Bronchial epithelial cell (primary cell): Measurements from ENCODE around the gene COX19. TPM values are rescaled to one million over a fixed set of nuclear protein-coding genes. Genes with fewer than 3 reads are reported as not detected.

Source experiments
- DNase-seq: peaks from one replicate; pipeline ENCODE4 v3.0.0-alpha.2; 2010; ENCODE audit warnings: low read depth
- FAIRE-seq: peaks from 2 replicates; lab custom pipeline; 2011; peaks lifted over from hg19 to GRCh38; lab: Jason Lieb, UNC
- H3K27me3 ChIP-seq: 2 replicates; pipeline ENCODE4 v1.5.1; 2011; ENCODE audit warnings: low read length; ENCODE audit not compliant: control insufficient read depth, insufficient read depth
- H3K36me3 ChIP-seq: 2 replicates; pipeline ENCODE4 v1.5.1; 2011; ENCODE audit warnings: low read length; ENCODE audit not compliant: control insufficient read depth, insufficient read depth
- H3K4me3 ChIP-seq: 2 replicates; pipeline ENCODE4 v1.5.1; 2011; ENCODE audit warnings: mild to moderate bottlenecking, low read depth, low read length, control low read depth
- CTCF ChIP-seq: IDR thresholded peaks from 2 replicates; pipeline ENCODE4 v1.5.1; 2011; ENCODE audit warnings: mild to moderate bottlenecking, moderate library complexity, low read length, control low read depth, inconsistent platforms; ENCODE audit not compliant: insufficient read depth, severe bottlenecking
- total RNA-seq: library from RNA; depleted of rRNA; stranded (reverse); fragments of >200 nt; gene quantifications from 2 replicates; pipeline ENCODE4 v1.2.1, GENCODE V29; 2014

The COX19 gene
- total RNA-seq, 1 donor from 2014 or later = 12.9 TPM

DNA sequence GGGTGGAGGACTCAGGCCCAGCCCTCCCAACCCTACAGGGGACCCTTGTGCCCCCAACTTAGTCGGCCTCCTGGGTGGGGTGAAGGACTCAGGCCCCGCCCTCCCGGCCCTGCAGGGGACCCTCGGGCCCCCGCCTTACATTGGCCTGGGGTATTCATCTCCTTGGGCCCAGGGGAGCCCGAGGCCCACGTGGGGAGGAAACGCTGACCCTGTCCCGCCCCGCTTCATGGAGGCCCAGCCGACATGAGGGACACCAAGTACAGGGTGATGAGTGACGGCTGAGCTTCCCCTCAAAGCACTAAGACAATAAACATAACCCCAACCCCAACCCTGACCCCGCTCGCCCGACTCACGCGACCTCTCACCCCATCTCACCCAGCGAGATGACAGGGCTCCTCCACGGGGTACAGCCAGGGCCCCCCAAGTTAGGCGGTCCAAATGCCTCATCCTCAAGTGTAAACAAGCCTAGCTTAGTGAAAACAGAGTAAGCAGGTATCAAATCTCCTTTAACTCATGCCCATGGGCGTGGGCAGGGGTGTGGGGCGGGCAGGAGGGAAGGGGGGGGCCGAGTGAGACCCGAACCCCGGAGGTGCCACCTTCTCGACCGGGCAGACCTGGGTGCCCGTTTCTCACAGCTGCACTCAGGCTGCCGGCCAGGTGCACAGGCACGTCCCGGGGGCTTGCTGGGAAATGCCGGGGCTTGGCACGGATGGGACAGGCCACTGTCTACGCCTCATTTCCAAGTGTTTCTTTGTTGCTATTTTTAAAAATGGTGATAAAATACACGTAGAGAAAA is 15.8 kb upstream of the COX19 start:
- DNase-seq (no peak), FAIRE-seq (no peak)
- Histone ChIP-seq H3K36me3 (no peaks in the 10 kb centered on the region), H3K4me3 (no peak overlapping the region), H3K27me3 (no peaks in the 10 kb centered on the region)
- no peak for TF ChIP-seq CTCF

GRCh38 chr7:990352-990932 is 15.1 kb upstream of the COX19 start:
- Histone ChIP-seq H3K36me3 (no peaks in the 10 kb centered on the region), H3K4me3 (no peak overlapping the region), H3K27me3 (no peaks in the 10 kb centered on the region)
- no peak for DNase-seq
- TF ChIP-seq CTCF = no peak
- no peak for FAIRE-seq

DNA sequence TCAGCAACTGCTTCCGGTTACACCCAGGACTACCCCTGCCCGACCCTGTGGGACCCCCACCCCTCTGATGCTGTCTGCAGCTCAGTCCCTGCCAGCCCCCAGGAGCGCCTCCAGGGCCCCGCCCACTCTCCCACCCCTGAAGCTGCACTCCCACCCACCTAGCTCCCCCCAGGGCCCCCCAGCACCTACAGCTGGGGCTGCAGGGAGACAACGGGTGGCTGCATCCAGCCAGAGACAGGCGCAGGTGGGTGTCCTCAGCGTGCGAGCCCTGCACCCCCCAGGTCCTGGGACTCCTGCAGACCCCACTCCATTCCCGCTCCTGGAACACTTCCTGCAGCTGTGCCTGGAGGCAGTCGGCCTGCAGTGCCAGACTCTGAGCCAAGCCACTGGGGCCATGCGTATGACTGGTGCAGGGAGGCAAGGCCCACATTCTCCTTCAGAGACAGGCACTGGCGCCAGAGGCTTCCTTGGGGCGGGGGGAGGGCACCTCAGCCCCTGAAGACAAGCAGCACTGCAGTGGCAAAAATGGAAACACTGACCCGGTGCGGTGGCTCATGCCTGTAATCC is 13.7 kb upstream of the COX19 start:
- TF ChIP-seq CTCF = no peak
- H3K27me3 ChIP-seq = no peaks in the 10 kb centered on the region
- H3K36me3 ChIP-seq = no peaks in the 10 kb centered on the region
- no peak for DNase-seq
- FAIRE-seq = no peak
- H3K4me3 ChIP-seq = no peak overlapping the region

DNA sequence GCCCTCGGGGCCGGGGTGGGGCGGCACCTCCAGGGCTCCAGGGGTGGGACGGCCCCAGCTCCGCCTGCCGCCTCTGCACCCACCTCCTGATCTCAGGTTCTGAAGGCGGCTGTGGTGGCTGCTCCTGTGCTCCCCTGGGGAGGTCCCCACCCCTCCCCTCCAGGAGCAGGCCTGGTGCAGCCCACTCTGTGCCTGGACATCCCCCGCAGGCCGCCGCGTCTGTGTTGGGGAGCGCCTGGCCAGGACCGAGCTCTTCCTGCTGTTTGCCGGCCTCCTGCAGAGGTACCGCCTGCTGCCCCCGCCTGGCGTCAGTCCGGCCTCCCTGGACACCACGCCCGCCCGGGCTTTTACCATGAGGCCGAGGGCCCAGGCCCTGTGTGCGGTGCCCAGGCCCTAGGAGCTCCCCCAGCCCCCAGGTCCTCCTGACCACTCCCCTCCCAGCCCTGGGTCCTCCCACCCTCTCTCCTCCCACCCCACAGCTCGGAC is 13.1 kb upstream of the COX19 start:
- DNase-seq (no peak), FAIRE-seq (no peak)
- Histone ChIP-seq H3K4me3 (no peak overlapping the region), H3K27me3 (no peaks in the 10 kb centered on the region), H3K36me3 (no peaks in the 10 kb centered on the region)
- TF ChIP-seq CTCF = no peak

DNA sequence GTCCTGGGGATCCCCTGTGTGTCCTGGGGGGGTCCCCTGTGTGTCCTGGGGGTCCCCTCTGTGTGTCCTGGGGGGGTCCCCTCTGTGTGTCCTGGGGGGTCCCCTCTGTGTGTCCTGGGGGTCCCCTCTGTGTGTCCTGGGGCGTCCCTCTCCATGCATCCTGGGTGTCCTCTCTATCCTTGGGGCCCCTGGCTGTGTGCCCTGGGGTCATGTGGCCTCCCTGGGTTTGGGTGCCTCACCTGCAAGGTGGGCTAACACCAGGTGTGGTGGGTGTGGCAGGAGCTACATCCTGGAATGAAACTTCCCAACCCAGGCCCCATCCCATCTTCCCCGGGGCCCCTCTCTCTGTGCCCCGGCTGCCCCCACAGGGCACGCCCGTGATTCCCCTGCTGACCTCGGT is 12.6 kb upstream of the COX19 start:
- Histone ChIP-seq H3K36me3 (no peaks in the 10 kb centered on the region), H3K27me3 (peaks cover 2% of the 10 kb centered on the region), H3K4me3 (no peak overlapping the region)
- no peak for TF ChIP-seq CTCF
- DNase-seq (no peak), FAIRE-seq (no peak)
